Psoas muscle (tissue), 8 donors: Measurements from ENCODE around the gene ARHGDIG. TPM values are rescaled to one million over a fixed set of nuclear protein-coding genes. Genes with fewer than 3 reads are reported as not detected.
A peak's percentile ranks its signal among the peaks of the same experiment; 100 is the strongest.

Experiments
- ATAC-seq, 4 donors: fragments of 200-7000 bp; cut with Tn5 transposase; one replicate each; pipeline ENCODE4 v1.9.1; 2020; ENCODE audit warnings: moderate library complexity in 3 of 4, mild to moderate bottlenecking in 2 of 4
- DNase-seq, 2 donors: peaks; one replicate each; pipeline ENCODE4 v3.0.0-alpha.2; 2020
- H3K27ac ChIP-seq: fragments of 200-600 bp; one replicate; pipeline ENCODE4 v1.8.0; 2022
- H3K27me3 ChIP-seq, 3 donors: fragments of 200-600 bp in 1 of 3; one replicate each; pipeline versions ENCODE4 v1.6.1 to v1.8.0; 2013 to 2022; ENCODE audit warnings: low read length in 2 of 3, mild to moderate bottlenecking in 2 of 3, moderate library complexity in 1 of 3; ENCODE audit not compliant: insufficient read depth in 3 of 3
- H3K36me3 ChIP-seq, 2 donors: fragments of 200-600 bp in 1 of 2; one replicate each; pipeline versions ENCODE4 v1.6.1 to v1.8.0; 2013 to 2022; ENCODE audit warnings: low read depth in 1 of 2, mild to moderate bottlenecking in 1 of 2, moderate library complexity in 1 of 2; ENCODE audit not compliant: insufficient read depth in 1 of 2
- H3K4me1 ChIP-seq: fragments of 200-600 bp; one replicate; pipeline ENCODE4 v1.8.0; 2022
- H3K4me3 ChIP-seq: fragments of 200-600 bp; one replicate; pipeline ENCODE4 v1.8.0; 2022; ENCODE audit warnings: mild to moderate bottlenecking
- H3K9me3 ChIP-seq: fragments of 200-600 bp; one replicate; pipeline ENCODE4 v1.8.0; 2022
- WGBS, 3 donors: extraction: QIAGEN DNeasy Blood & Tissue Kit; methylation state at CpG; one replicate each; pipeline versions ENCODE4 v1.1.6 to v1.1.7; 2013; 5-methylcytosine and 5-hydroxymethylcytosine counted together
- intact Hi-C, 2 donors: fragments of 100-400 bp; cut with DNase I; formaldehyde crosslinking; loops; one replicate each; pipeline versions ENCODE4 v1.11.0 to v1.14.2; 2022
- polyA plus RNA-seq, 3 donors: library from polyadenylated mRNA; stranded (reverse); fragments of 200-250 nt; gene quantifications; one replicate each; pipeline ENCODE4 v1.2.3, GENCODE V29; 2013
- total RNA-seq, 4 donors: library from RNA; stranded (reverse); fragmentation: NEBNext Ultra II Directional in 2 of 4; extraction: Animal tissue kit (Norgen Biotek cat#: 25700) in 2 of 4; gene quantifications; one replicate each; pipeline versions ENCODE4 v1.2.1 to v1.2.4, GENCODE V29; 2021 to 2023
- TF ChIP-seq, protein P1 (sequence below): fragments of 200-600 bp; IDR thresholded peaks from one replicate; pipeline ENCODE4 v1.8.0; 2022; ENCODE audit warnings: antibody characterized with exemption
- donor health status: healthy with polysubstance abuse.
- donor health status: DM: no; HTN: no; CAD: no; lungs with moderate emphysema.
- donor health status: Bipolar disorder and iron deficiency.
- donor health status: healthy.
- donor health status: DM: yes; HTN: yes; CAD: no.
- donor health status: DM: no; HTN: no; CAD: no.
- donor health status: DM: no; HTN: no; CAD: no.
- donor health status: DM: yes; HTN: yes; CAD: no.

The ARHGDIG gene
- total and polyA plus RNA-seq, 7 donors, result 0.12 to 4.1 (median 0.44) TPM; not detected in 1

DNA sequence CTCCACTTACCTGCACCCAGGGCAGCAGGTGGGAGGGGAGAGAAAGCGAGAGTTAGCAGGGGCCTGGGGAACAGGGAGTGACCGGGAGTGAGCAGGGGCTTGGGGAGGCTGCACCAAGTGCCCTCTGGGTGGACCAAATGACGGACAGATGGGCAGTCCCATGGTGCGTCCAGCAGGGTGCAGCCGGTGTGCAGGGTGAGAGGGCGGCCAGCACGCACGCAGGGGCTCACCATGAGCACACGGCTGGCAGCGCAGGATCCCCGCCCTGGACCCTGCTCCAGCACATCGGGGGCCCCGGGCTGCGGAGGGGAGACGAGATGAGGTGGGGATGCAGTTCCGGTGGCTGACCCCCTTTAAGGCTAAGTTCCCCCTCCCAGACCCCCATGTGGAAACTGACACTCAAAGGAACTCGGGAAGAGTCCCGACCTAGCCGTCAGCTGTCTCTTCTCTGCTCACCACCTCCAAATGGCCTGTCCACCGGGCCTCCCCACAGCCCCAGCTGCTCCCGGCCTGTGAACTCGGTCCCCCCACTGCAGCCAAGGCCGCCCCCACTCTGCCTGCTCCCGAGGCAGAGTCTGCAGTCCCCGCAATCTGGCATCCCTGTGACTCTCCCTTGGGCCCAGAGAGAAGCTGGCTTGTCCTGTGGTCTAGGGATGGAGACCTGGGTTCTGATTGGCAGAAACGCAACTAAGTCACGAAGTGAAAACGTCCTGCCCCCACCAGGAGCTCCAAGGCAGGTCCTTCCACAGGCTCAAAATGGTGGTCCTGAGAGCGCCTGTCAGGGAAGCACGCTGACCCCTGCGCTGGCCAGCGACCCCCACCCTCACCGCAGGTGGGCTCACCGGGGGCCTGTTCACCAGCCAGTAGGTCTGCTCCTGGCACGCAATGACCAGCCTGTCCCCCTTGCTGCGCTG lies 7.5 kb upstream of the ARHGDIG start:
- DNase-seq (no peak), ATAC-seq (no peak)
- H3K4me1 ChIP-seq, result peaks cover 5% of the 10 kb centered on the region
- no peaks in the 10 kb centered on the region for H3K9me3 ChIP-seq
- H3K4me3 ChIP-seq, result no peak overlapping the region
- H3K27me3 ChIP-seq, result peaks cover 0 to 21% (median 19%) of the 10 kb centered on the region in 3 donors
- no peaks in the 10 kb centered on the region for H3K36me3 ChIP-seq
- 61 to 68% (median 62%) methylated on average over 33 to 36 of the region's 36 CpGs for WGBS, 3 donors
- TF ChIP-seq, protein P1, sequence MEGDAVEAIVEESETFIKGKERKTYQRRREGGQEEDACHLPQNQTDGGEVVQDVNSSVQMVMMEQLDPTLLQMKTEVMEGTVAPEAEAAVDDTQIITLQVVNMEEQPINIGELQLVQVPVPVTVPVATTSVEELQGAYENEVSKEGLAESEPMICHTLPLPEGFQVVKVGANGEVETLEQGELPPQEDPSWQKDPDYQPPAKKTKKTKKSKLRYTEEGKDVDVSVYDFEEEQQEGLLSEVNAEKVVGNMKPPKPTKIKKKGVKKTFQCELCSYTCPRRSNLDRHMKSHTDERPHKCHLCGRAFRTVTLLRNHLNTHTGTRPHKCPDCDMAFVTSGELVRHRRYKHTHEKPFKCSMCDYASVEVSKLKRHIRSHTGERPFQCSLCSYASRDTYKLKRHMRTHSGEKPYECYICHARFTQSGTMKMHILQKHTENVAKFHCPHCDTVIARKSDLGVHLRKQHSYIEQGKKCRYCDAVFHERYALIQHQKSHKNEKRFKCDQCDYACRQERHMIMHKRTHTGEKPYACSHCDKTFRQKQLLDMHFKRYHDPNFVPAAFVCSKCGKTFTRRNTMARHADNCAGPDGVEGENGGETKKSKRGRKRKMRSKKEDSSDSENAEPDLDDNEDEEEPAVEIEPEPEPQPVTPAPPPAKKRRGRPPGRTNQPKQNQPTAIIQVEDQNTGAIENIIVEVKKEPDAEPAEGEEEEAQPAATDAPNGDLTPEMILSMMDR, result no peak
- intact Hi-C loops, result no loop called here
- no peak overlapping the region for H3K27ac ChIP-seq

GRCh38 chr16:273547-274421 lies 6.6 kb upstream of the ARHGDIG start:
- Histone ChIP-seq H3K4me1 (peaks cover 5% of the 10 kb centered on the region), H3K36me3 (no peaks in the 10 kb centered on the region), H3K4me3 (no peak overlapping the region), H3K9me3 (no peaks in the 10 kb centered on the region), H3K27ac (no peak overlapping the region), H3K27me3 (peaks cover 0 to 21% (median 19%) of the 10 kb centered on the region in 3 donors)
- intact Hi-C loops, result no loop called here
- 74 to 82% (median 79%) methylated on average over 28 to 30 of the region's 30 CpGs for WGBS, 3 donors
- TF ChIP-seq, protein P1, result no peak
- DNase-seq (no peak), ATAC-seq (no peak)

DNA sequence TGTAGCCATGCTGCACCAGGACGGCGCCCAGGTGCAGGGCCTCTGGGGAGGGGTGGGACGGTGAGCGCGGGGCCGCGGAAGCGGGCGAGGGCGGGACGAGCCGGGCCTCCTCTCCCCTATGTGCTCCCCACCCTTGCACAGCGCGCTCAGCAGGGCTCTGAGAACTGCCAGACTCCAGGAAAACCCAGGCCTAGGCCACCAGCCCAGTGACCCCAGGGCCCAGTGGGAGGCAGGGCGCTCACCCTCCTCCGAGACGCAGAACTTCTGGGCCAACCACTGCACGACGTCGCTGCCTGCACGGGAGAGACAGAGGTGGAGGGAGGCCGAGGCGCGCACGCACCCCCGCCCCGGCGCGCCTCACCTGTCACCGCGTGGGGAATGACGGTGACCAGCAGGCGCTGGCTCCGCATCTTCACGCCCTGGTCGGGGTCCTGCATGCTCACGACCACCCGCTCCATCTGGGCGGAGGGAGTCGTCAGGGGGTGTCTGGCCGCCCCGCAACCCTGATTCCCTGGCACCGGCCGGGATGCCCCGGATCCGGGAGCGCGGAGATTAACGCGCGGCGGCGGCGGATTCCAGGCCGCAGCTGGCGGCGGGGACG lies 5.2 kb upstream of the ARHGDIG start:
- WGBS, 3 donors, result 3 to 4% (median 3%) methylated on average over 20 to 58 of the region's 58 CpGs
- H3K36me3 ChIP-seq, result no peaks in the 10 kb centered on the region
- DNase-seq (no peak), ATAC-seq (peak; percentile 10 to 32 (median 12))
- no peaks in the 10 kb centered on the region for H3K9me3 ChIP-seq
- H3K27me3 ChIP-seq, result peaks cover 0 to 26% (median 25%) of the 10 kb centered on the region in 3 donors
- no peak overlapping the region for H3K27ac ChIP-seq
- TF ChIP-seq, protein P1, result no peak
- H3K4me3 ChIP-seq, result peak overlapping the region; percentile 66
- H3K4me1 ChIP-seq, result peaks cover 5% of the 10 kb centered on the region
- intact Hi-C loops, result no loop called here

- no peaks in the 10 kb centered on the region for H3K9me3 ChIP-seq
- no peak within 1 kb of the TSS for H3K27ac ChIP-seq
- intact Hi-C loops, result no loop called here
- H3K36me3 ChIP-seq, result no peaks in the 10 kb centered on the region
- WGBS, 3 donors, result 1 to 3% (median 3%) methylated on average over 42 to 56 of the region's 56 CpGs
- ATAC-seq, result peak in 1 of 4 donors; percentile 46
- H3K4me1 ChIP-seq, result peaks cover 7% of the 10 kb centered on the region
- no peak for DNase-seq
- H3K4me3 ChIP-seq, result peak within 1 kb of the TSS; percentile 66
- peaks cover 0 to 29% (median 25%) of the 10 kb centered on the region in 3 donors for H3K27me3 ChIP-seq
- TF ChIP-seq, protein P1, result no peak
Observed at GRCh38 chr16:275786-276232, 4.6 kb upstream of the ARHGDIG start, which contains the start of gene RGS11. Gene RGS11, minus strand, starts transcription at chr16:275944. Its CDS starts 33 bp downstream, at chr16:275911.
